HS-27A (cell line): ENCODE measurements around the gene ST6GALNAC2.
"Not testable (repeated sequence)": the region's sequence is repeated elsewhere in the genome, so short reads cannot be mapped to it uniquely, and the experiment has no call there.

ENCODE experiments used
- DNase-seq: peaks from one replicate; pipeline ENCODE4 v3.0.0-alpha.2; 2012; ENCODE audit warnings: low read depth, missing footprints

Gene ST6GALNAC2

GRCh38 chr17:76570457-76570856 is 15.2 kb downstream of the ST6GALNAC2 start:
- no peak for DNase-seq

- DNase-seq, result no peak
These were observed 15.9 kb downstream of the ST6GALNAC2 start for GRCh38 chr17:76569607-76570279.

GRCh38 chr17:76568811-76569221 is 16.8 kb downstream of the ST6GALNAC2 start:
- no peak for DNase-seq

GRCh38 chr17:76567634-76568432 is 17.8 kb downstream of the ST6GALNAC2 start:
- DNase-seq, result no peak

- DNase-seq, result no peak
These were observed 18.6 kb downstream of the ST6GALNAC2 start for GRCh38 chr17:76566988-76567431.

GRCh38 chr17:76566613-76566943 is 19.1 kb downstream of the ST6GALNAC2 start:
- no peak for DNase-seq

GRCh38 chr17:76565728-76566612 is 19.7 kb downstream of the ST6GALNAC2 start:
- no peak for DNase-seq

GRCh38 chr17:76564991-76565727 is 20.5 kb downstream of the ST6GALNAC2 start:
- DNase-seq, result not testable (repeated sequence)

- DNase-seq, result not testable (repeated sequence)
These were observed 22.3 kb downstream of the ST6GALNAC2 start for GRCh38 chr17:76563359-76563758.

GRCh38 chr17:76562734-76563148 is 22.9 kb downstream of the ST6GALNAC2 start:
- DNase-seq, result no peak

- DNase-seq, result no peak
These were observed 23.8 kb downstream of the ST6GALNAC2 start for GRCh38 chr17:76561799-76562268.

GRCh38 chr17:76561332-76561731 is 24.3 kb downstream of the ST6GALNAC2 start:
- no peak for DNase-seq

- DNase-seq, result no peak
These were observed 24.8 kb downstream of the ST6GALNAC2 start for GRCh38 chr17:76560877-76561221.

- no peak for DNase-seq
These were observed 25.4 kb downstream of the ST6GALNAC2 start for GRCh38 chr17:76560036-76560876.

GRCh38 chr17:76559460-76559859 is 26.2 kb downstream of the ST6GALNAC2 start:
- DNase-seq, result not testable (repeated sequence)

- no peak for DNase-seq
These were observed 27.2 kb downstream of the ST6GALNAC2 start for GRCh38 chr17:76558198-76559095.

- peak; percentile 75 for DNase-seq
These were observed 28.1 kb downstream of the ST6GALNAC2 start for GRCh38 chr17:76557368-76558197.

GRCh38 chr17:76556765-76557367 is 28.8 kb downstream of the ST6GALNAC2 start:
- DNase-seq, result no peak
